Mesothelial cell of epicardium (in vitro differentiated cells): ENCODE results near the gene HSPA12B. TPM values are rescaled to one million over a fixed set of nuclear protein-coding genes. Genes with fewer than 3 reads are reported as not detected.
A peak's percentile ranks its signal among the peaks of the same experiment; 100 is the strongest.

Experiments used
- DNase-seq, 2 experiments: peaks; one replicate each; pipeline ENCODE4 v3.0.0; 2021; ENCODE audit warnings: low spot score in 2 of 2; ENCODE audit not compliant: unreplicated experiment in 2 of 2
- H3K27ac Mint-ChIP-seq: 2 replicates; pipeline ENCODE4 v1.8.0; 2021; ENCODE audit warnings: mixed read lengths
- H3K27me3 Mint-ChIP-seq: 2 replicates; pipeline ENCODE4 v1.8.0; 2021; ENCODE audit warnings: low read depth, mixed read lengths
- H3K36me3 Mint-ChIP-seq: 2 replicates; pipeline ENCODE4 v1.8.0; 2021; ENCODE audit warnings: mixed read lengths
- H3K4me1 Mint-ChIP-seq: 2 replicates; pipeline ENCODE4 v1.8.0; 2021; ENCODE audit warnings: mixed read lengths
- H3K4me3 Mint-ChIP-seq: 2 replicates; pipeline ENCODE4 v1.8.0; 2021; ENCODE audit warnings: mild to moderate bottlenecking, moderate library complexity, mixed read lengths
- H3K9me3 Mint-ChIP-seq: 2 replicates; pipeline ENCODE4 v1.8.0; 2021; ENCODE audit warnings: mixed read lengths
- total RNA-seq: library from RNA; stranded (reverse); gene quantifications from 3 replicates; pipeline ENCODE4 v1.2.1, GENCODE V29; 2021
- TF ChIP-seq, protein P1 (sequence below): fragments of 200-600 bp; sonication (generic); IDR thresholded peaks from one replicate; pipeline ENCODE4 v1.5.0; 2021; ENCODE audit warnings: antibody characterized with exemption; ENCODE audit not compliant: unreplicated experiment

Gene HSPA12B
- total RNA-seq, 1 donor from 2014 or later: 13.0 TPM

DNA sequence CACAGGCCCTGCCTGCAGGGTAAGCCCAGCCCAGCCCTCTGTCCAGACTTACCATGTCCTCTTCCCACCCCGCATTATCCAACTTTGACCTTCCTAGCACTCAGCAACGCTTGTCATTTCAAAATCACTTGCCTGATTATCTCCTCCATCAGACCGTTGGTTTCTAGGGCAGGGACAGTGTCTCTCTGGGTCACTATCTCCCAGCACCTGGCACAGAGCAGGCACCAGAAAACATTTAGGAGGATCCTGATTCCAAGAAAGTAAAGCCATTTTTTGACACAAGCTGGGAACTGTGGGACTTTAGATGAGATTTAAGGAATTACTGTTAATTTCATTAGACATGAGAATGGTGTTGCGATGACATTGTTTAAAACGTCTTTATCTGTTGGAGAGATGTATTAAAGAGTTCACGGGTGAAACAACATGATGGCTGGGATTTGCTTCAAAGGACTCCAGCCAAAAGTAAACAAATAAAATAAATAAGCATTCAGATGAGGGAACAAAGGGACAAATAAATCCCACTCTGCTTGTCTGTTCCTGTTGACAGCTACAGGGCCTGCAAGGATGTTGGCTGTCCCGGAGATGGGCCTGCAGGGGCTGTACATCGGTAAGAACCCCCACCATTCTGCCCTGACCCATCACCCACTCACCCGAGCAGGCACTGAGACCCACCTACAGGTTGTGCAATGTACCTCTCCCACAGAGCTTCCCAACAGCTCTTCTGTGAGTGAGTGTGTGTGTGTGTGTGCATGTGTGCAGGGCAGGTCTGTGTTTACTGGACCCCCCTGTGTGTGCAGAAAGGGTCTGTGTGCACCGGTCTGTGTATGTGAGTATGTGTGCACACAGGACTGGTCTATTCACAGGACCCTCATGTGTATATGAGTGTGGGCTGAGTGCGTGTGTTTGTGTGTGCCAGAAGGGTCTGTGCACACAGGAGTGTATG lies 5.9 kb downstream of the HSPA12B start:
- Mint-ChIP-seq H3K4me1 (peaks cover 16% of the 10 kb centered on the region), H3K27ac (no peak overlapping the region), H3K9me3 (no peaks in the 10 kb centered on the region)

DNA sequence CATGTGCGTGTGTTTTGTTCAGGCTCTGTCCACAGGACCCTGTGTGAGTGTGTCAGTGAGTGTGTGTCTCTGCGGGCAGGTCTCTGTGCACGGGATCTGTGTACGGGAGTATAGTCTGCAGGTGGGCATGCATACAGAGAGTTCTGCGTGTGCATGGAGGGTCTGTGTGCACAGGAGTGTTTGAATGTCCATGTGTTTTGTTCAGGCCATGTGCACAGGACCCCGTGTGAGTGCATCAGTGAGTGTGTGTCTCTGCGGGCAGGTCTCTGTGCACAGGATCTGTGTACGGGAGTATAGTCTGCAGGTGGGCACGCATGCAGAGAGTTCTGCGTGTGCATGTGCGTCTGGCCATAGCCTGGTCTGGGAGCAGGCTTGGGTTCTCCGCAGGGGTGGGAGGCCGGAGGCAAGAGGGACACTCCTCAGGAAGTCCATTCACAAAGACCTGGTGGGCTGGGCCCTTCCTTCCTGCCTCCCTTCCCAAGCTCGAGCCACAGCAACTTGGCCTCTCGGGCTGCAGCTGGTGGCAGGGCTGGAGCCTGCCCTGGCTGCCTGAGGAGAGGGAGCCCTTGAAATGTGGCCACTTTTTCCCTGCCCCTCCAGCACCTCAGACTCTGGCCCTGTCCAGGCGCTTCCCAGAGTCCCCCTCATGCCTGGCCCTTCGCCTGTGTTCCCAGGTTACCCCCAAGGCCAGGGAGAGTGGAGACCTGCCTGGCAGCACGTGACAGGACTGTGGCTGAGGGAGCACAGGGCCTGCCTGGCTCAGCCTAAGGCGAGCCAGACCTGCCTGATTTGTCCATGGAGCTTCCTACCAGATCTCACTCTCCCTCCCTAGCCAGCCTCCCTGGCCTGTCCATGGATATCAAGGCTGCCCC lies 6.8 kb downstream of the HSPA12B start:
- no peak for DNase-seq
- Mint-ChIP-seq H3K9me3 (no peaks in the 10 kb centered on the region), H3K27ac (no peak overlapping the region), H3K27me3 (peaks cover 12% of the 10 kb centered on the region), H3K4me3 (no peak overlapping the region), H3K4me1 (peaks cover 14% of the 10 kb centered on the region), H3K36me3 (peaks cover 5% of the 10 kb centered on the region)
- TF ChIP-seq, protein P1, sequence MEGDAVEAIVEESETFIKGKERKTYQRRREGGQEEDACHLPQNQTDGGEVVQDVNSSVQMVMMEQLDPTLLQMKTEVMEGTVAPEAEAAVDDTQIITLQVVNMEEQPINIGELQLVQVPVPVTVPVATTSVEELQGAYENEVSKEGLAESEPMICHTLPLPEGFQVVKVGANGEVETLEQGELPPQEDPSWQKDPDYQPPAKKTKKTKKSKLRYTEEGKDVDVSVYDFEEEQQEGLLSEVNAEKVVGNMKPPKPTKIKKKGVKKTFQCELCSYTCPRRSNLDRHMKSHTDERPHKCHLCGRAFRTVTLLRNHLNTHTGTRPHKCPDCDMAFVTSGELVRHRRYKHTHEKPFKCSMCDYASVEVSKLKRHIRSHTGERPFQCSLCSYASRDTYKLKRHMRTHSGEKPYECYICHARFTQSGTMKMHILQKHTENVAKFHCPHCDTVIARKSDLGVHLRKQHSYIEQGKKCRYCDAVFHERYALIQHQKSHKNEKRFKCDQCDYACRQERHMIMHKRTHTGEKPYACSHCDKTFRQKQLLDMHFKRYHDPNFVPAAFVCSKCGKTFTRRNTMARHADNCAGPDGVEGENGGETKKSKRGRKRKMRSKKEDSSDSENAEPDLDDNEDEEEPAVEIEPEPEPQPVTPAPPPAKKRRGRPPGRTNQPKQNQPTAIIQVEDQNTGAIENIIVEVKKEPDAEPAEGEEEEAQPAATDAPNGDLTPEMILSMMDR: no peak

More for the DNA sequence above, 5.9 kb downstream of the HSPA12B start:
- Mint-ChIP-seq H3K4me3 (no peak overlapping the region), H3K36me3 (peaks cover under 1% of the 10 kb centered on the region), H3K27me3 (peaks cover 4% of the 10 kb centered on the region)
- TF ChIP-seq, protein P1: no peak
- no peak for DNase-seq

DNA sequence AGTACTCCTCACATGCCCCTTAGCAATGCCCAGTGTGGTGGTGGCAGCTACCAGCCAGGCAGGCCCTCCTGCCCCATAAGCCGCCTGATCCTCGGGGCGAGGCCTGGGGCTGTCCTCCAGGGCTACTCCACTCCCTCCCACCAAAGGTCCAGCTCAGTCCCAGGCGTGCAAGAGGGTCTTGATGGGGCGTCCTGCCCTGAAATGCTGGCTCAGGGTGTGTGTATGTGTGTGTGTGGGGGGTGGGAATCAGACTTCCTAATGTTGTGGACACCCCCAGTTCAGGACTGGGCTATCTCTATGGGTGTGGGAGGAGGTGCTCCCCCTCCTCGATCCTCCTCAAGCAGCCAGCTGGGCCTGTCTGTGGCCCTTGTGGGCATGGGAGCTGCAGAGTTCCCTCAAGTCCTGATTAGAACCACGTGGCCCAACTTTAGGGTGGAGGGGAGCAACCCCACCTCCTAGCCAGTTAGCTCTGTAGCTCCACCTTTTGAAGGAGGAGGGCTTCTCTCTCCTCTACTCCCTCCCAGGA lies 7.5 kb downstream of the HSPA12B start:
- TF ChIP-seq, protein P1: no peak
- Mint-ChIP-seq H3K4me3 (no peak overlapping the region), H3K27ac (no peak overlapping the region), H3K27me3 (peaks cover 17% of the 10 kb centered on the region), H3K36me3 (peaks cover 9% of the 10 kb centered on the region), H3K9me3 (no peaks in the 10 kb centered on the region), H3K4me1 (peaks cover 10% of the 10 kb centered on the region)
- DNase-seq: no peak

DNA sequence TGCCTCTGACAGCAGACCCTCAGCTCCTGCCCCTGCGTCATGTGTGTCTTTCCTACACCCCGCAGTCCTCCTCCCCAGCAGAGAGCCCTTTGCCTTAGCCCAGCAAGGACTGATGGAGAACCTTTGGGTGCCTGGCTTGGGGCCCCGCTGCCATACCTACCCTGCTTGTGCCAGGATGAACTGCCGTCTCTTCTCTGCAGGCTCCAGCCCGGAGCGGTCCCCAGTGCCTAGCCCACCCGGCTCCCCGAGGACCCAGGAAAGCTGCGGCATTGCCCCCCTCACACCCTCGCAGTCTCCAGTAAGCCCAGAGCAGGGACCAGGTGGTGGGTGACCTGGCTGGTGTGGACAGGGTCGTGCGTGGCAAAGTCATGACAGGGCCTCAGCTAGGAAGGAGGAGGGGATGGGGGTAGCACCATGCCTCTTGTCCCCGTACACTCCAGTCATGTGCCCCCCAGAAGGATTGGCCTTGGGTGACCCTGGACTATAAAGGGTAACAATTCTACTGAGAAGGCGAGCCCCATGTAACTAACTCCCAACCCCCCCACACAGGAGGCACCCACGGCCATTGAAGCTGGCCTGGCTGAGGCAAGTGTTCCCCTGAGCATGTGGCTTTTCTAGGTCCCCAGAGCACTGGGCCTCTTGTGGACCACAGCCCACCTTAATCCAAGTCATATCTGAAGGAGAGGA lies 8.3 kb downstream of the HSPA12B start:
- TF ChIP-seq, protein P1: no peak
- Mint-ChIP-seq H3K36me3 (peaks cover 9% of the 10 kb centered on the region), H3K27ac (peak overlapping the region; percentile 18), H3K27me3 (peaks cover 23% of the 10 kb centered on the region), H3K4me3 (no peak overlapping the region), H3K9me3 (no peaks in the 10 kb centered on the region), H3K4me1 (peaks cover 10% of the 10 kb centered on the region)
- DNase-seq: no peak

DNA sequence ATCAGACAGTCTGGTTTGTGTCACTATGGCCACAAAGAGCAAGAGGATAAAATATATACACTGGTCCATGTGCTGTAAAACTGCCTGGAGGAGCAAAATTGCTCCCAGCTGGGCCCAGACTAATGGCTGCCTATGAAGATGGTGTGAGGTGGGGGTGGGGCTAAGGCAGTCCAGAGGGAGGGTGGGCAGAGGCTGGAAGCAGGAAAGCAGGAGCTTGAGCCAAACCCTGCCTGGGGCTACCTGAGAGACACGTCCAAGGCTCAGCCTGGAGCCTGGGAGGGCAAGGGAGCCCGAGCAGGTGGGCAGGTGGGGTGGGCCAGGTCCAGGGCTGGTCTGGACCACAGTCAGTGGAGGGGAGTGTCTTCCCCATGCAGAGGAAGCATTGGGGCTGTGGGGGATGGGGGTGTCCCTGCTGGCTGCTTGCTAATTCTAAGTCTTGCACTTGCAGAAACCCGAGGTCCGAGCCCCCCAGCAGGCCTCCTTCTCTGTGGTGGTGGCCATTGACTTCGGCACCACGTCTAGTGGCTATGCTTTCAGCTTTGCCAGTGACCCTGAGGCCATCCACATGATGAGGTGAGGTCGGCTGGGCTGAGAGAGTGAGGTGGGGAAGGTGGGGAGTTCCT lies 9.5 kb downstream of the HSPA12B start:
- peaks cover 10% of the 10 kb centered on the region for H3K4me1 Mint-ChIP-seq
- no peaks in the 10 kb centered on the region for H3K9me3 Mint-ChIP-seq
- H3K36me3 Mint-ChIP-seq: peaks cover 9% of the 10 kb centered on the region
- H3K27me3 Mint-ChIP-seq: peaks cover 35% of the 10 kb centered on the region
- TF ChIP-seq, protein P1: no peak
- DNase-seq: no peak
- H3K4me3 Mint-ChIP-seq: no peak overlapping the region
- H3K27ac Mint-ChIP-seq: no peak overlapping the region
